Bronchial epithelial cell (primary cell): ENCODE measurements around the gene DAAM2. TPM values are rescaled to one million over a fixed set of nuclear protein-coding genes. Genes with fewer than 3 reads are reported as not detected.

Source experiments
- DNase-seq: peaks from one replicate; pipeline ENCODE4 v3.0.0-alpha.2; 2010; ENCODE audit warnings: low read depth
- FAIRE-seq: peaks from 2 replicates; lab custom pipeline; 2011; peaks lifted over from hg19 to GRCh38; lab: Jason Lieb, UNC
- H3K27me3 ChIP-seq: 2 replicates; pipeline ENCODE4 v1.5.1; 2011; ENCODE audit warnings: low read length; ENCODE audit not compliant: control insufficient read depth, insufficient read depth
- H3K36me3 ChIP-seq: 2 replicates; pipeline ENCODE4 v1.5.1; 2011; ENCODE audit warnings: low read length; ENCODE audit not compliant: control insufficient read depth, insufficient read depth
- H3K4me3 ChIP-seq: 2 replicates; pipeline ENCODE4 v1.5.1; 2011; ENCODE audit warnings: mild to moderate bottlenecking, low read depth, low read length, control low read depth
- CTCF ChIP-seq: IDR thresholded peaks from 2 replicates; pipeline ENCODE4 v1.5.1; 2011; ENCODE audit warnings: mild to moderate bottlenecking, moderate library complexity, low read length, control low read depth, inconsistent platforms; ENCODE audit not compliant: insufficient read depth, severe bottlenecking
- total RNA-seq: library from RNA; depleted of rRNA; stranded (reverse); fragments of >200 nt; gene quantifications from 2 replicates; pipeline ENCODE4 v1.2.1, GENCODE V29; 2014

Gene DAAM2
- total RNA-seq, 1 donor from 2014 or later: under 0.01 TPM

- H3K4me3 ChIP-seq: no peak overlapping the region
- no peak for TF ChIP-seq CTCF
- FAIRE-seq (no peak), DNase-seq (no peak)
- H3K27me3 ChIP-seq: no peaks in the 10 kb centered on the region
- no peaks in the 10 kb centered on the region for H3K36me3 ChIP-seq
Measured at GRCh38 chr6:39941138-39941537, 149.0 kb downstream of the DAAM2 start.

- TF ChIP-seq CTCF: no peak
- FAIRE-seq: no peak
- no peaks in the 10 kb centered on the region for H3K36me3 ChIP-seq
- no peak overlapping the region for H3K4me3 ChIP-seq
- DNase-seq: no peak
- no peaks in the 10 kb centered on the region for H3K27me3 ChIP-seq
Measured at GRCh38 chr6:39941820-39942219, 149.6 kb downstream of the DAAM2 start.

- no peak for TF ChIP-seq CTCF
- H3K27me3 ChIP-seq: no peaks in the 10 kb centered on the region
- H3K36me3 ChIP-seq: no peaks in the 10 kb centered on the region
- FAIRE-seq (no peak), DNase-seq (no peak)
- no peak overlapping the region for H3K4me3 ChIP-seq
Measured at GRCh38 chr6:39942903-39943580, 150.9 kb downstream of the DAAM2 start.

- TF ChIP-seq CTCF: no peak
- DNase-seq (peak; percentile 93), FAIRE-seq (peak; percentile 98)
- Histone ChIP-seq H3K36me3 (no peaks in the 10 kb centered on the region), H3K4me3 (no peak overlapping the region), H3K27me3 (no peaks in the 10 kb centered on the region)
Measured at GRCh38 chr6:39945626-39946025, 153.4 kb downstream of the DAAM2 start.

GRCh38 chr6:39947611-39948068 is 155.5 kb downstream of the DAAM2 start:
- no peak for TF ChIP-seq CTCF
- DNase-seq (no peak), FAIRE-seq (no peak)
- Histone ChIP-seq H3K4me3 (no peak overlapping the region), H3K36me3 (no peaks in the 10 kb centered on the region), H3K27me3 (no peaks in the 10 kb centered on the region)
